Measurements from ENCODE around the gene NAA16. TPM values are rescaled to one million over a fixed set of nuclear protein-coding genes. Genes with fewer than 3 reads are reported as not detected.
"Not testable (repeated sequence)": the region's sequence is repeated elsewhere in the genome, so short reads cannot be mapped to it uniquely, and the experiment has no call there.

NAA16 gene
- 4.2 and 6.7 TPM in 2 replicates for total RNA-seq (2014; rRNA removed; shearing (Covaris generic))
- 8.4 and 8.7 TPM in 2 replicates for polyA plus RNA-seq (2015; cell fraction: cytosol; rRNA removed)
- 47.1 and 65.9 TPM in 2 replicates for polyA plus RNA-seq (2015; cell fraction: nucleus; rRNA removed)

DNA sequence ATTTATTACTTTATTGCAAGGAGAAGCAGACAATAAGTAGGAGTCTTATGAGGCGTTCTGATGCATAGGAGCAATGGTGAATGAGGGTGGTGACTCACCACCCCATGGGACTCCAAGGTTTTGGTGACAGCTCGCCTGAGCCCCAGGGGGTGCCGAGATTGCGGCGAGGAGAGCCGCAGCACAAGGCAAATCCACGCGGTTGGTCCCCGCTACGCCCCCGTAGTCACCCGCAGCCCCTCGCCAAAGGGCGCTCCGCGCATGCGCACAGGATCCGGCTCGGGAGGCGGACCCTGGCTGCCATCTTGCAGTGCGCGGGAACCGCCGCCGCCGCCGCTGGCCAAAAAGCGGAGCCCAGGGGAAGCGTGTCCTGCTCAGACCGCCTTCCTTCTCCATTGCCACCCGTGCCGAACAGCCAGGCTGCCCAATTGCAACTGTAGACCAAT is at the start of gene NAA16:
NAA16 (plus strand) TSS at position 305 of the 443 bp plus-strand sequence. CDS start 262 bp downstream, outside the sequence.
- in situ Hi-C loops (cut with HindIII; ENCODE audit: low pct_unique_long_range_greater_than_20kb, low sequenced_read_pairs), result no loop called here
- DNase-seq (ENCODE audit: low read depth, low spot score), result peak; percentile 91

DNA sequence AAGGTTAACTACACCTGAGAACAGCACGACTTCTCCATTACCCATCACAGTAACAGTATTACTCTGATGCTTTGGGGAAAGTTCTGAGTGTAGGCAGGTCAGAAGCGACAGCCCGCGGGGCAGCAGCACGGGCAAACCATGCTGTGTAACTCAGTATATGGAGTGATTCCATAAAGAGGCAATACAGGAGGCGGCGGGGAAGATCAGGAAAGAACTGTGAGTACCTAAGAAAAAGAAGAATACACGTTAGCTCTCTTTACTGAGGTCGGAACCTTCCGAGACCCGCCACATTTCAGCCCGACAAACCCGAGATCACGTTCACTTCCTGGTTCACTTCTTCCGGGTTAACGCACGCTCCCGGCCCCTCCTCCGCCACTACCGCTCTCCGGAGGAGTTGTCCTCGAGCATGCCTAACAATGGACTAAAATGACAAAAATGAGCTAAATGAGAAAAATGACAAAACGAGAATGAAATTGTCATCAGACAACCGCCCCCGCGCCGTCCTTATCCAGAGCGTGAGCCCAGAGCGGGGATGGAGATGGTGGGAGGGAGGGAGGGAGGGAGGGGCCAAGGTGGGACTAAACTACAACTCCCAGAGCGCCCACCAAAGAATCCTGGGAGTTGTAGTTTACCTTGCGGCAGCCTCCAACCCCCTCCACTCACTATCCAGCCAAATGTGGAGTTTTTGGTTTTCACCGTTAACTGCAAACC is 47.7 kb upstream of the NAA16 start, which contains the start of gene MTRF1:
MTRF1 (minus strand) TSS at position 316 of the 711 bp plus-strand sequence. CDS start 2,669 bp downstream, outside the sequence.
- in situ Hi-C loops (cut with HindIII; ENCODE audit: low pct_unique_long_range_greater_than_20kb, low sequenced_read_pairs), result no loop called here
- peak; percentile 80 for DNase-seq (ENCODE audit: low read depth, low spot score)

- no peak for DNase-seq (ENCODE audit: low read depth, low spot score)
- in situ Hi-C loops (cut with HindIII; ENCODE audit: low pct_unique_long_range_greater_than_20kb, low sequenced_read_pairs), result no loop called here
These were observed 44.0 kb upstream of the NAA16 start for GRCh38 chr13:41267106-41267505.

DNA sequence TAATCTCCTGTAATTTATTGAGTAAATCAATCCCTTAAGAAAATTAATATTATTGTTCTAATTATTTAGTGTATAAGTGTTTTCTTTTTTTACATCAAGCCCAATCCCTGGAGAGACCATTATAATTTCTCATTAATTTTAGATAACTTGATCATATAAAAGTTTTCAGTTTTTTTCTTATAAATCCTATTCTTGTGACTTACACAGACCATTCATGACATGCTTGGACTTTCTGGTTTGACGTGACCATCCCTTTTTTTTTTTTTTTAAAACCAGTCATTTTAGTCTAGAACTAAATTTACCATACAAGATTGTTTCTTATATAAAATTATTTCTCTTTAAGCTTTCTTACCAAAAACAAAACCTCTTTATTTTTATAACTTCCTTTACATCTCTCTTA is 42.3 kb upstream of the NAA16 start:
- peak; percentile 29 for DNase-seq (ENCODE audit: low read depth, low spot score)
- in situ Hi-C loops (cut with HindIII; ENCODE audit: low pct_unique_long_range_greater_than_20kb, low sequenced_read_pairs), result no loop called here

DNA sequence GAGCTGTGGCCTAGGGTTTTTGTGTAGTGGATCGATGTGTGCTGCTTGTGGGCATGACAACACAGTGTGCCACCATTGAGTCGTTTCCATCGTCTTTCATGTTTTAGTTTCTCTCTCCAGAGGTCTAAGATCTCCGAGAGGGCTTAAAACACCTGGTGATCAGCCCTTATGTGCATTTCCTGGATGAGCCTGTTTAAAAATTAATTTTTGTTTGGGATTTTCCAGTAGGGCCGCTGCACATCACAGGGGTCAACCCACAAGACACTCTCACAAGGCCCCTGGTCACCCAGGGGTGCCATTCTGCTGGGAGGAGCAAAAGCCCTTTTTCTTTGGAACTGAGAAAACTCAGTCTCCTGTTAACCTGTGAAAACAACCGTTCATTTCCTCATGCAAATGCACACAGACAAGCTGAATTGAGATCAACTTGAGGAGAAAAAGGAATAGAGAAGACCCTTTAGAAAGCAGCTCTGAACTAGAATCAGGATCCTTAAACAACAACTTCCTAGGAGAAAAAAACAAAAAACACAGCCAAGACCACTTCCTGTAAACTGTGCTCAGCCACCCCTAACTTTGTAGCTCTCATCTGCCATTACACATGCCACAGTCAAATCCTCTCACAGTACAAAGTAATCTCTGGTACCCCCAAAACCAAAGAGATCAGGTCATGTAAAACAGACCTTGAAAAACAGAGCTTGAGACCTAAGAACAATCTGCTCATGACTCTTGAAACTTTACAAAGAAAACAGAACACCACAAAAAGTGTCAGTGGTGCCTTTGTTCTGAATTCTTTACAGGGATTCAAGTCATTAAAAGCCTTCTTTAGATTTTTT is 39.4 kb upstream of the NAA16 start:
- in situ Hi-C loops (cut with HindIII; ENCODE audit: low pct_unique_long_range_greater_than_20kb, low sequenced_read_pairs), result no loop called here
- DNase-seq (ENCODE audit: low read depth, low spot score), result no peak

- no peak for DNase-seq (ENCODE audit: low read depth, low spot score)
- in situ Hi-C loops (cut with HindIII; ENCODE audit: low pct_unique_long_range_greater_than_20kb, low sequenced_read_pairs), result no loop called here
These were observed 37.1 kb upstream of the NAA16 start for GRCh38 chr13:41273831-41274441.

GRCh38 chr13:41274881-41275280 is 36.2 kb upstream of the NAA16 start:
- DNase-seq (ENCODE audit: low read depth, low spot score), result no peak
- in situ Hi-C loops (cut with HindIII; ENCODE audit: low pct_unique_long_range_greater_than_20kb, low sequenced_read_pairs), result no loop called here

DNA sequence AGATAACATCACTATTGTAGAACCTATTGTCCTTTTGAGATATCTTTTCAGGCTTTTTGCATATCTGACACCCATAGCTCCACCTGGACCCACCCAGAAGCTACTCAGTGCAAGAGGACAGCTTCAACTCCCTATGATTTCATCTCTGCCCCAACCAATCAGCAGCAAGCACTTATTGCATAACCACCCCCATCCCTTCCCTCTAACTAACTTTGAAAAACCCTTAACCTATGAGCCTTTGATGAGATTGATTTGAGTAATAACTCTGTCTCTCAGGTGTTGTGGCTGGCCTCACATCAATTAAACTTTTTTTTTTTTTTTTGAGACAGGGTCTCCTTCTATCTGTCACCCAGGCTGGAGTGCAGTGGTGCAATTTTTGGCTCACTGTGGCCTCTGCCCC is 34.2 kb upstream of the NAA16 start:
- in situ Hi-C loops (cut with HindIII; ENCODE audit: low pct_unique_long_range_greater_than_20kb, low sequenced_read_pairs), result no loop called here
- no peak for DNase-seq (ENCODE audit: low read depth, low spot score)

DNA sequence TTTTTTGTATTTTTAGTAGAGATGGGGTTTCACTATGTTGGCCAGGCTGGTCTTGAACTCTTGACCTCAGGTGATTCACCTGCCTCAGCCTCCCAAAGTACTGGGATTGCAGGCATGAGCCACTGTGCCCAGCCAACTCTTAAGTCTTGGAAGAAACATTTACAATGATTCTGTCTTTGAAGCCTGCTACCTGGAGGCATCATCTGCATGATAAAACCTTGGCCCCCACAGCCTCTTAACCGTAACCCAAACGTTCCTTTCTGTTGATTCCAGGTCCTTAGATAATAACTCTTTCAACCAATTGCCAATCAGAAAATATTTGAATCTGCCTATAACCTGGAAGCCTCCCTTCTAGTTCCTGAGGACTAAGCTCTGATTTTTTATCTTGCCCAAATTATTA is 31.9 kb upstream of the NAA16 start:
- not testable (repeated sequence) for DNase-seq (ENCODE audit: low read depth, low spot score)

GRCh38 chr13:41282129-41282571 is 28.9 kb upstream of the NAA16 start:
- in situ Hi-C loops (cut with HindIII; ENCODE audit: low pct_unique_long_range_greater_than_20kb, low sequenced_read_pairs), result no loop called here
- DNase-seq (ENCODE audit: low read depth, low spot score), result no peak

More for the DNA sequence above, 31.9 kb upstream of the NAA16 start:
- in situ Hi-C loops (cut with HindIII; ENCODE audit: low pct_unique_long_range_greater_than_20kb, low sequenced_read_pairs), result not testable (repeated sequence)

DNA sequence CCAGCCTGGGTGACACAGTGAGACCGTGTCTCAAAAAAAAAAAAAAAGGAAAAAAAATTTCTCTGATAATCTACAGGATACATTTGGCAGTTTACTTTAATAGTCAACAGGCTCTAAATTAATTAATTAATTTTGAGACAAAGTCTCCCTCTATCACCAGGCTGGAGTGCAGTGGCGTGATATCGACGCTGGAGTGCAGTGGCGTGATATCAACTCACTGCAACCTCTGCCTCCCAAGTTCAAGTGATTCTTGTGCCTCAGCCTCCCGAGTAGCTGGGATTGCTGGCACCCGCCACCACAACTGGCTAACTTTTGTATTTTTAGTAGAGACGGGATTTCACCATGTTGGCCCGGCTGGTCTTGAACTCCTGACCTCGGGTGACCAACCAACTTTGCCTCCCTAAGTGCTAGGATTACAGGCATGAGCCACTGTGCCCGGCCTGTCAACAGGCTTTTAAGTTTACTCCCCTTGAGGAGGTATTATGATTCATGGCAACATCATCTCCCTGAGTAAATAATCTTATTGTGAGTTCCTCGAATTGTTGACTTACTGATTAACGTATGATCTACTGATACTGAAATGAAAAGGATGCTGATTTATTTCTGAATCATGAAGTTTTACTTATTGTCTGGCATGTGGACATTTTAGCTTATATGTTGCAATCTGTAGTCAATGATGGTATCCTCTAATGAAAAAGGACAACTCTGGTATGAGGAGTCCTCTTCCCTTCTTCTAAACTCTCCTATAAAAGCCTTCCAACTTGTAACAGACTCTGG is 26.4 kb upstream of the NAA16 start:
- in situ Hi-C loops (cut with HindIII; ENCODE audit: low pct_unique_long_range_greater_than_20kb, low sequenced_read_pairs), result no loop called here
- DNase-seq (ENCODE audit: low read depth, low spot score), result no peak

DNA sequence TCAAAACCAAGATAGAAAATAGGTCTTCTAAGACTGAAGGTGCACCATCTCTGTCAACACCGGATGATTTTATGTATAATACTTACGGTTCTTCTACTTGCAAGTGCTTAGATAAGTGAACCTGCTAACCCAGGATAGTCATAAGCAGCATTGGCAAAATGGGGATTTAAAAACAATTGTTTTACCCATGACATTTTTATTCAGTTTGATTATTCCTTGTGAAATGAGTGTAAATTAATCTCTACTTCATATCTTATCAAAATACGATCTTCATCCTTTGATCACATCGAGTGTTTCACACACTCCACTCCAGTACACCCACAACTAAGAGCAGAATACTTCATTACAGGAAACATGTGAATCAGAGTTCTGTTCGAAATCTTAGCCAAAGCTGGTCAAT is 24.7 kb upstream of the NAA16 start:
- no peak for DNase-seq (ENCODE audit: low read depth, low spot score)
- in situ Hi-C loops (cut with HindIII; ENCODE audit: low pct_unique_long_range_greater_than_20kb, low sequenced_read_pairs), result no loop called here

GRCh38 chr13:41289463-41289881 is 21.6 kb upstream of the NAA16 start:
- no peak for DNase-seq (ENCODE audit: low read depth, low spot score)
- in situ Hi-C loops (cut with HindIII; ENCODE audit: low pct_unique_long_range_greater_than_20kb, low sequenced_read_pairs), result no loop called here

- no peak for DNase-seq (ENCODE audit: low read depth, low spot score)
- in situ Hi-C loops (cut with HindIII; ENCODE audit: low pct_unique_long_range_greater_than_20kb, low sequenced_read_pairs), result no loop called here
These were observed 19.8 kb upstream of the NAA16 start for GRCh38 chr13:41291246-41291645.

- DNase-seq (ENCODE audit: low read depth, low spot score), result no peak
- in situ Hi-C loops (cut with HindIII; ENCODE audit: low pct_unique_long_range_greater_than_20kb, low sequenced_read_pairs), result no loop called here
These were observed 17.8 kb upstream of the NAA16 start for GRCh38 chr13:41293272-41293671.

- in situ Hi-C loops (cut with HindIII; ENCODE audit: low pct_unique_long_range_greater_than_20kb, low sequenced_read_pairs), result no loop called here
- DNase-seq (ENCODE audit: low read depth, low spot score), result no peak
These were observed 16.2 kb upstream of the NAA16 start for GRCh38 chr13:41294914-41295313.

DNA sequence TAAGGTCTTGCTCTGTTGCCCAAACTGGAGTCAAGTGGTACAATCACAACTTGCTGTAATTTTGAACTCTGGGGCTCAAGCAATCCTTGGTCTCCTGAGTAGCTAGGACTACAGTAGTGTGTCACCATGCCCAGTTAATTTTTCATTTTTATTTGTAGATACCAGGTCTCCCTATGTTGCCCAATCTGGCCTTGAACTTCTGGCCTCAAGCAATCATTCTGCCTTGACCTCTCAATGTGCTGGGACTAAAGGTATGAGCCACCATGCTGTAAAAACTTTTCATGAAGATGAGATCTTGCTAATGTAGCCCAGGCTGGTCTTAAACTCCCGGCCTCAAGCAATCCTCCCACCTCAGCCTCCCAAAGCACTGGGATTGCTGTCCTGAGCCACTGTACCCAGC is 15.1 kb upstream of the NAA16 start:
- DNase-seq (ENCODE audit: low read depth, low spot score), result no peak
- in situ Hi-C loops (cut with HindIII; ENCODE audit: low pct_unique_long_range_greater_than_20kb, low sequenced_read_pairs), result no loop called here

Data from SK-MEL-5 (cell line).